Suprapubic skin (tissue), 4 donors: Measurements from ENCODE around the gene MUC5B. TPM values are rescaled to one million over a fixed set of nuclear protein-coding genes. Genes with fewer than 3 reads are reported as not detected.

ENCODE experiments used
- DNase-seq, 2 donors: peaks; one replicate each; pipeline ENCODE4 v3.0.0-alpha.2; 2019; ENCODE audit warnings: low spot score in 2 of 2
- H3K27ac ChIP-seq: fragments of 200-600 bp; sonication (generic); one replicate; pipeline ENCODE4 v1.5.1; 2019
- H3K27me3 ChIP-seq: fragments of 200-600 bp; sonication (generic); one replicate; pipeline ENCODE4 v1.5.1; 2019
- H3K36me3 ChIP-seq: fragments of 200-600 bp; sonication (generic); one replicate; pipeline ENCODE4 v1.5.1; 2019
- H3K4me1 ChIP-seq: fragments of 200-600 bp; sonication (generic); one replicate; pipeline ENCODE4 v1.5.1; 2019
- H3K4me3 ChIP-seq: fragments of 200-600 bp; sonication (generic); one replicate; pipeline ENCODE4 v1.5.1; 2019; ENCODE audit warnings: mild to moderate bottlenecking
- H3K9me3 ChIP-seq: fragments of 200-600 bp; sonication (generic); one replicate; pipeline ENCODE4 v1.5.1; 2019
- CTCF ChIP-seq, 2 donors: fragments of 200-600 bp in 1 of 2; fragments of 450-650 bp in 1 of 2; sonication (generic) in 1 of 2; IDR thresholded peaks; one replicate each; pipeline ENCODE4 v1.5.1; 2016 to 2019; ENCODE audit warnings: antibody characterized with exemption in 2 of 2, mild to moderate bottlenecking in 1 of 2, moderate library complexity in 1 of 2
- EP300 ChIP-seq: sonication (generic); formaldehyde crosslinking; IDR thresholded peaks from one replicate; pipeline ENCODE4 v1.6.1; 2017; ENCODE audit warnings: antibody characterized with exemption
- POLR2A ChIP-seq, 2 donors: fragments of 450-650 bp; IDR thresholded peaks; one replicate each; pipeline ENCODE4 v1.6.1; 2017; ENCODE audit warnings: antibody characterized with exemption in 2 of 2, mild to moderate bottlenecking in 2 of 2, moderate library complexity in 2 of 2
- POLR2AphosphoS5 ChIP-seq, 3 donors: sonication (generic); formaldehyde crosslinking; IDR thresholded peaks; one replicate each; pipeline ENCODE4 v1.6.1; 2017; ENCODE audit warnings: antibody characterized with exemption in 3 of 3
- WGBS: methylation state at CpG from one replicate; pipeline ENCODE4 v1.1.5; 2018; 5-methylcytosine and 5-hydroxymethylcytosine counted together
- total RNA-seq, 4 donors: library from RNA; depleted of rRNA; stranded (reverse); fragments of >200 nt; gene quantifications; one replicate each; pipeline ENCODE4 v1.1.0, GENCODE V29; 2016

MUC5B gene
- total RNA-seq, 4 donors from 2014 or later = 0.08 to 0.34 (median 0.13) TPM

GRCh38 chr11:1310318-1310687 is 87.4 kb downstream of the MUC5B start:
- H3K4me1 ChIP-seq = peaks cover 44% of the 10 kb centered on the region

GRCh38 chr11:1310772-1311468 is 88.1 kb downstream of the MUC5B start:
- H3K36me3 ChIP-seq = no peaks in the 10 kb centered on the region
- H3K9me3 ChIP-seq = no peaks in the 10 kb centered on the region
- 83% methylated on average over 15 of the region's 15 CpGs for WGBS
- peak overlapping the region; percentile 99 for H3K4me3 ChIP-seq
- DNase-seq = peak in 1 of 2 donors; percentile 69
- TF ChIP-seq POLR2A (IDR thresholded peaks at IDR 0.05) = no peak
- TF ChIP-seq CTCF (IDR thresholded peaks at IDR 0.05) = no peak
- no peak for TF ChIP-seq EP300
- TF ChIP-seq POLR2AphosphoS5 (IDR thresholded peaks at IDR 0.05) = no peak
- no peaks in the 10 kb centered on the region for H3K27me3 ChIP-seq
- no peak overlapping the region for H3K27ac ChIP-seq
- H3K4me1 ChIP-seq = peaks cover 37% of the 10 kb centered on the region

More at GRCh38 chr11:1310318-1310687, 87.4 kb downstream of the MUC5B start:
- H3K36me3 ChIP-seq = peaks cover 2% of the 10 kb centered on the region
- H3K27me3 ChIP-seq = no peaks in the 10 kb centered on the region
- TF ChIP-seq EP300 (no peak), CTCF (IDR thresholded peaks at IDR 0.05) (no peak), POLR2AphosphoS5 (IDR thresholded peaks at IDR 0.05) (no peak), POLR2A (IDR thresholded peaks at IDR 0.05) (no peak)
- WGBS = 76% methylated on average over 18 of the region's 18 CpGs
- peak in 1 of 2 donors; percentile 66 for DNase-seq
- H3K9me3 ChIP-seq = no peaks in the 10 kb centered on the region
- H3K4me3 ChIP-seq = peak overlapping the region; percentile 99
- H3K27ac ChIP-seq = peak overlapping the region; percentile 98

Other genes starting within 250 kb of the MUC5B start
- gene MUC6, start 186.3 kb upstream of the MUC5B start, total RNA-seq = under 1 TPM in 1 of 4 donors, not detected in 3; 0.04 TPM
- gene MUC2, start 148.2 kb upstream of the MUC5B start, total RNA-seq = under 1 TPM; 0.05 to 0.17 (median 0.12) TPM
- not detected for gene MUC5AC, start 65.1 kb upstream of the MUC5B start, total RNA-seq
- gene TOLLIP, start 86.6 kb downstream of the MUC5B start, total RNA-seq = 100 to 1,000 TPM in 2 of 4 donors, 10 to 100 TPM in 2; 96.6 to 105 (median 100) TPM
- gene BRSK2, start 166.9 kb downstream of the MUC5B start, total RNA-seq = under 1 TPM in 2 of 4 donors, not detected in 2; 0.26 to 0.30 TPM